ENCODE measurements around the gene SFTPD.
"Not testable (repeated sequence)": the region's sequence is repeated elsewhere in the genome, so short reads cannot be mapped to it uniquely, and the experiment has no call there.

Gene SFTPD

GRCh38 chr10:79898597-79899325, 50.1 kb downstream of the SFTPD start:
- Histone ChIP-seq H3K9me3 (ENCODE audit: control extremely low read depth in 1 of 5, control insufficient read depth in 4 of 5, insufficient read depth in 2 of 5, low read depth in 1 of 5, low read length in 4 of 5) (no peaks in the 10 kb centered on the region), H3K4me1 (ENCODE audit: control extremely low read depth in 1 of 4, control insufficient read depth in 4 of 4, insufficient read depth in 4 of 4, low read length in 3 of 4) (no peaks in the 10 kb centered on the region), H3K36me3 (ENCODE audit: control insufficient read depth in 4 of 4, insufficient read depth in 4 of 4, low read length in 3 of 4) (no peaks in the 10 kb centered on the region), H3K4me3 (ENCODE audit: control insufficient read depth in 1 of 7, extremely low read depth in 1 of 7, insufficient read depth in 4 of 7, low read depth in 2 of 7, low read length in 6 of 7) (no peak overlapping the region), H3K27me3 (replicated peaks in 2 of 5; ENCODE audit: control insufficient read depth in 4 of 5, insufficient read depth in 5 of 5, low read length in 4 of 5) (peaks cover 0 to 3% (median 2%) of the 10 kb centered on the region in 5 experiments), H3K27ac (ENCODE audit: insufficient read depth in 1 of 2, low read depth in 1 of 2, low read length in 2 of 2, poor library complexity in 1 of 2, severe bottlenecking in 2 of 2) (no peak overlapping the region)
- WGBS (ENCODE audit: insufficient coverage) = no CpG with 5 or more reads among the region's 3 CpGs
- CTCF ChIA-PET = no interaction called here
- POLR2A ChIA-PET = no interaction called here
- no peak for DNase-seq

- POLR2A ChIA-PET; H3K4me1 ChIP-seq (ENCODE audit: control extremely low read depth in 1 of 4, control insufficient read depth in 4 of 4, insufficient read depth in 4 of 4, low read length in 3 of 4); H3K27me3 ChIP-seq (replicated peaks in 2 of 5; ENCODE audit: control insufficient read depth in 4 of 5, insufficient read depth in 5 of 5, low read length in 4 of 5); H3K9me3 ChIP-seq (ENCODE audit: control extremely low read depth in 1 of 5, control insufficient read depth in 4 of 5, insufficient read depth in 2 of 5, low read depth in 1 of 5, low read length in 4 of 5); CTCF ChIA-PET; H3K36me3 ChIP-seq (ENCODE audit: control insufficient read depth in 4 of 4, insufficient read depth in 4 of 4, low read length in 3 of 4); H3K4me3 ChIP-seq (ENCODE audit: control insufficient read depth in 1 of 7, extremely low read depth in 1 of 7, insufficient read depth in 4 of 7, low read depth in 2 of 7, low read length in 6 of 7); H3K27ac ChIP-seq (ENCODE audit: insufficient read depth in 1 of 2, low read depth in 1 of 2, low read length in 2 of 2, poor library complexity in 1 of 2, severe bottlenecking in 2 of 2); DNase-seq: not testable (repeated sequence)
- WGBS (ENCODE audit: insufficient coverage) = 97% methylated on average over 13 of the region's 17 CpGs
These were observed 56.0 kb downstream of the SFTPD start for GRCh38 chr10:79892896-79893295.

- H3K9me3 ChIP-seq (ENCODE audit: control extremely low read depth in 1 of 5, control insufficient read depth in 4 of 5, insufficient read depth in 2 of 5, low read depth in 1 of 5, low read length in 4 of 5) = no peaks in the 10 kb centered on the region
- H3K27ac ChIP-seq (ENCODE audit: insufficient read depth in 1 of 2, low read depth in 1 of 2, low read length in 2 of 2, poor library complexity in 1 of 2, severe bottlenecking in 2 of 2) = no peak overlapping the region
- DNase-seq = no peak
- no peaks in the 10 kb centered on the region for H3K27me3 ChIP-seq (replicated peaks in 2 of 5; ENCODE audit: control insufficient read depth in 4 of 5, insufficient read depth in 5 of 5, low read length in 4 of 5)
- H3K4me1 ChIP-seq (ENCODE audit: control extremely low read depth in 1 of 4, control insufficient read depth in 4 of 4, insufficient read depth in 4 of 4, low read length in 3 of 4) = peaks cover 0 to 2% (median 0%) of the 10 kb centered on the region in 4 experiments
- ChIA-PET POLR2A (no interaction called here), CTCF (no interaction called here)
- no peak overlapping the region for H3K4me3 ChIP-seq (ENCODE audit: control insufficient read depth in 1 of 7, extremely low read depth in 1 of 7, insufficient read depth in 4 of 7, low read depth in 2 of 7, low read length in 6 of 7)
- no CpG with 5 or more reads among the region's 1 CpG for WGBS (ENCODE audit: insufficient coverage)
- H3K36me3 ChIP-seq (ENCODE audit: control insufficient read depth in 4 of 4, insufficient read depth in 4 of 4, low read length in 3 of 4) = no peaks in the 10 kb centered on the region
These were observed 58.4 kb downstream of the SFTPD start for GRCh38 chr10:79890469-79890868.

- no CpG with 5 or more reads among the region's 2 CpGs for WGBS (ENCODE audit: insufficient coverage)
- H3K27ac ChIP-seq (ENCODE audit: insufficient read depth in 1 of 2, low read depth in 1 of 2, low read length in 2 of 2, poor library complexity in 1 of 2, severe bottlenecking in 2 of 2); H3K27me3 ChIP-seq (replicated peaks in 2 of 5; ENCODE audit: control insufficient read depth in 4 of 5, insufficient read depth in 5 of 5, low read length in 4 of 5); CTCF ChIA-PET; H3K4me3 ChIP-seq (ENCODE audit: control insufficient read depth in 1 of 7, extremely low read depth in 1 of 7, insufficient read depth in 4 of 7, low read depth in 2 of 7, low read length in 6 of 7); H3K9me3 ChIP-seq (ENCODE audit: control extremely low read depth in 1 of 5, control insufficient read depth in 4 of 5, insufficient read depth in 2 of 5, low read depth in 1 of 5, low read length in 4 of 5); POLR2A ChIA-PET; H3K36me3 ChIP-seq (ENCODE audit: control insufficient read depth in 4 of 4, insufficient read depth in 4 of 4, low read length in 3 of 4); H3K4me1 ChIP-seq (ENCODE audit: control extremely low read depth in 1 of 4, control insufficient read depth in 4 of 4, insufficient read depth in 4 of 4, low read length in 3 of 4): not testable (repeated sequence)
- peak in 2 of 3 donors; percentile 15 to 19 for DNase-seq
These were observed 59.9 kb downstream of the SFTPD start for GRCh38 chr10:79888984-79889383.
